ENCODE data around the gene DISP2.

The DISP2 gene

DNA sequence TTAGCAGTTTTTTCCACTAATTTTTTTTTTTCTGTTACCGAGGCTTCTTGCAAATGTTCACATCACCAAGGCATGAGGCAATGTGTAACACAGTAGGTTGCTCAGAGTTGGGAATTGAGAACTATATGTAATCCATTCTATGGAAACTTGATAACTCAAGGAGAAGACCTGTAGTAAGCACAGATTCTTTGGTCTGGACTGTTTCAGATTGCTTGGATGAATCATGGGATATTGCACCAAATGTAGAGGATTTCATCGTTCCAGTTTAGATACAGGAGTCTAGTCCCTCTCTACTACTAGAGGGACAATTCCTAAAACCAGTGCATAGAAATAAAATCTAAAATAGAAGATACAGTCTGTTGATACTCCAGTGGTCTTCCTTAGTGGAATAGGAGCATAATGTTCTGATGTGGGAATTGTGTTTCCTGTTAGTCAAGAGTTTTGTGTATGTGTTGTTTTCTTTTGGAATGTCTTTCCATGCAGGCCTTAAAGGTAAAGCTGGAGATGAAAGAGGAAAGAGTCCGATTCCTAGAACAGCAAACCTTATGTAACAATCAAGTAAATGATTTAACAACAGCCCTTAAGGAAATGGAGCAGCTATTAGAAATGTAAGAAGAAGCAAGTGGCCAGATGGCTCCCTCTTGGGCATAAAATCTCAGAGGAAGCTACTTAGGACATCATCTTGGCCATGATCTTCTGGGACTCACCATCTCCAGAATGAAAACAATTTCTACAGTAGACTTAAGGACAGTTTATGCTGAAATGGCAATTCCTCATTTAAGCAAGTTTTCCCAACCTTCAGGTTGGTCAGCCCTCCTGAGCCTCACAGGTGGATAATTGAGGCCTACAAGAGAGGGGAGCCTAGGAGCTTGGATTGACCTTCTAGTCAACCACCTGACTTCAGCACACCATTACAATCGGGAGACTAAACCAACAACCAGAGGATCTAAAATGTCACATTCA is 35.2 kb downstream of the DISP2 start:
- no peak for DNase-seq

DNA sequence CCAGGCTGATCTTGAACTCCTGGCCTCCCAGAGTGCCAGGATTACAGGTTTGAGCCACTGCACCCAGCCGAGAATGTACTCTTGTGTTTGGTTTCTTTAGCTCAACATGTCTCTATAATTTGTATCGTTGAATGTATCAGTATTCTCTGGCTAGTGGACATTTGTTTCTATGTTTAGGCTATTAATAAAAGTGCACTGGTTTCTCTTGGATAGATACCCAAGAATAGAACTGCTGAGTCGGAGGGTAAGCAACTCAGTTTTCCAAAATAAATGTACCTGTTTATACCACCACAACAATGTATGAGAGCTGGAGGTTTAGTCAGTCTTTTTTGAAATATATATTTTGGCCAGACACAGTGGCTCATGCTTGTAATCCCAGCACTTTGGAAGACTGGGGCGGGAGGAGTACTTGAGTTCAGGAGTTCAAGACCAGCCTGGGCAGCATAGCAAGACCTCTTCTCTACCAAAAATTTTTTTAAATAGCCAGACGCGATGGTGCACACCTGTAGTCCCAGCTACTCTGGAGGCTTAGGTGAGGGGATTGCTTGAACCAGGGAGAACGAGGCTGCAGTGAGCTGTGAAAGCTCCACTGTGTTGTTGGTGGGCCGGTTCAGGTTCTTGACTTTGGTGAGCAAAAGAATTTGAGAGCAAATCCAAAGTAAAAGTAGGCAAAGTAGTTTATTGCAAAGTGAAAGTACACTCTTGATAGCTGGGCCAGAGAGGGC is 39.8 kb downstream of the DISP2 start:
- no peak for DNase-seq

DNA sequence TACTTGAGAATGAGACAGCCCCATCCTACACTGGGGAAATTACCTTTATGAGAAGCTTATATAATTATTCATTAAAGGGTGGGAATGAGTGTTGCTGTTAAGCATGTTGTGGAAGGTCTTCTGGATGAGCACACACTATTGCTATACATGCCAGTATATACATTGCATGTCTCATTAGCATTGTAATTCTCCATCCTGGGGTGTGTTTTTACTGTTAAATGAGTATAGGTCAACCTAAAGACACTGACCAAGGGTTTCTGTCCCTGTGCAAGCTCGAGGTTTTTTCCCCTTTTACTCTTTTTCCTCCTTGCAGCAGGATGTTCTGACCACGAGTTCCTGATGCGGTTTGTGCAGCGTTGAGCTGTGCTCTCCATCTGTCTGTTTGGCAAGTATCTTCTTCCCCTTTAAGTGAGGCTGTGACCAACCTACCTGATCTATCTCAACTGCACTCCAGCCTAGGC is 40.4 kb downstream of the DISP2 start:
- no peak for DNase-seq

DNA sequence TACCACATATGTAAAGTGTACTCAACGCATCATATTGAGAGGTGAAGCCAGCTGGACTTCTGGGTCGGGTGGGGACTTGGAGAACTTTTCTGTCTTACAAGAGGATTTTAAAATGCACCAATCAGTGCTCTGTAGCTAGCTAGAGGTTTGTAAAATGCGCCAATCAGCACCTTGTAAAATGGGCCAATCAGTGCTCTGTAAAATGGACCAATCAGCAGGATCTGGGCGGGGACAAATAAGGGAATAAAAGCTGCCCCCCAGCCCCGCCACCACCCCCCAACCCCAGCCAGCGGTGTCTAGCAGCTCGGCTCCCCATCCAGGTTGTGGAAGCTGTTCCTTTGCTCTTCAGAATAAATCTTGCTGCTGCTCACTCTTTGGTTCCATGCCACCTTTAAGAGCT is 41.4 kb downstream of the DISP2 start:
- DNase-seq, result no peak

DNA sequence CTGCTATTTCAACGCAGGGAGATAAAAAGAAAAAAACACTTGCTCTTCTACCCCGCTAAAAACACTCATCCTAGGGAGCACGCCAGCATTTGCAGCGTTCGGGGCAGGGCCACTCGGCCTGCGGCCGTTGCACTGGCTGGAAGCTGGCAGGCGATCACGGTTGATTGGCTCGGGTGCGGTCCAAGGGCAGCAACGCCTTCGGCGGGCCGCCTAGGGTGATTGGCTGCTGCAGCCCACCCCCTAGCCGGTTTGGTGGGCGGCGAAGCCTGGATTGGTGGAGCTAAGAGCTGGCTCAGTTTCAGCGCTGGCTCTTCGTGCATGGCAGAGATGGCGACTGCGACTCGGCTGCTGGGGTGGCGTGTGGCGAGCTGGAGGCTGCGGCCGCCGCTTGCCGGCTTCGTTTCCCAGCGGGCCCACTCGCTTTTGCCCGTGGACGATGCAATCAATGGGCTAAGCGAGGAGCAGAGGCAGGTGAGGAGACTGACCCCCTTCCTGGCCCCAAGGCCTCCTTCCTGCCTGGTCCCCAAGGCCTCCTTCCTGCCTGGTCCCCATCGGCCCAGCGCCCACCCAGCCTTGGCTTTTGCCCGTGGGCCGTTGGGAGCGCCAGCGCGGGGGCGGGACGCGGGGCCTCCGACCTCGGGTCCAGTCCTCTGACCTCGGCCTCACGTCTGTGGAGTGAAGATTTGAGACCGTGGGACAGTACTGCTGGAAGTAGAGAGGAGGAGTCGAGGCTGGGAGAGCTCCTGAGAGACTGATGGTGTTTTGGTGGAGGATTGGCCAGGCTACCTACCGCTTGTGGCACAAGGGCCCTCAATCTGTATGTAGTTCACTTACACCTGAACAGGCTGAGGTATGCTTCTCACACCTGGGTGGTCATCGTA is 47.7 kb downstream of the DISP2 start, which contains the start of gene IVD:
Gene IVD (plus strand): TSS at position 295 of the 881 bp plus-strand sequence. CDS start 33 bp downstream, at position 328.
- DNase-seq, result peak; percentile 77

DNA sequence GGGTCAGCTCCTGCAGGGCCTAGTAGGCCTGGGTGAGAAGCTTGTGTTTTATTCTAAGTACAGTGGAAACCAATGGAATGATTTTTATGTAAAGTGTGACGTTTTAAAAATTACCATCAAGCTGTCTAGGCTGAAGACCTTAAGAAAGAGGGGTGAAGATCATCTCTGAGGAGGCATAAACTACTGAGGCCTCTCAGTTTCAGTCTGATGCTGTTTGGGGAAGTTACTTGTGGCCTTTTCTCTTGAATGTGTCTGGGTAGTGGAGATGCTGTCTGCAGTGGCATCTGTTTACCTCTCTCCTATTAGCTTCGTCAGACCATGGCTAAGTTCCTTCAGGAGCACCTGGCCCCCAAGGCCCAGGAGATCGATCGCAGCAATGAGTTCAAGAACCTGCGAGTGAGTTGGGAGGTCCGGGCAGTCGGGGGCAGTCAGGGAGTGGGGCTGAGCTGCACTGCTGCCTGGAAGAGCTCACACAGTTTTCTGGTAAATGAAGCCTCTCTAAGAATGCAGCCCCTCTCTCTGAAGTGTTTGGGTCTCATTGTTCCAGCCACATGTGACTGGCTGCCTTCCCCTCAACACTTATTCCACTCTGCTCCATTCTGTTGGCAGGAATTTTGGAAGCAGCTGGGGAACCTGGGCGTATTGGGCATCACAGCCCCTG is 49.4 kb downstream of the DISP2 start:
- no peak for DNase-seq

DNA sequence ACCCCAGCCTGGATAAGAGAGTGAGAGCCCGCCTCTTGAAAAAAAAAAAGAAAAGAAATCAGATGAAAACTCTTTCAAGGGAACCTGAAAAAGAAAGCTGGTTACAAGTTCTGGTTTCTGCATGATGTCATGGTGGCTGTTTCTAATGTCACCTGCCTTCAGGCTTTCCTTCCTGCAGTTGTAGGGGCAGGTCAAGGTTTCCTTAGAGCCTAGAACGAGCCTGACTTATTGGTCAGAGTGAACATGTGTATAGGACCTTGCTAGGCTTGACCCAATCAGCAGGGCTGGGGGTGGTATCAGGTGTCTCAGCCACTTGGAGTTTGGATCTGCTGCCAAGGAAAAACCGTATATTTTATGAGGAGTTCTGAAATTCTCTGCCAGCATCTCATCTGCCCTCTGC is 51.3 kb downstream of the DISP2 start:
- no peak for DNase-seq

DNA sequence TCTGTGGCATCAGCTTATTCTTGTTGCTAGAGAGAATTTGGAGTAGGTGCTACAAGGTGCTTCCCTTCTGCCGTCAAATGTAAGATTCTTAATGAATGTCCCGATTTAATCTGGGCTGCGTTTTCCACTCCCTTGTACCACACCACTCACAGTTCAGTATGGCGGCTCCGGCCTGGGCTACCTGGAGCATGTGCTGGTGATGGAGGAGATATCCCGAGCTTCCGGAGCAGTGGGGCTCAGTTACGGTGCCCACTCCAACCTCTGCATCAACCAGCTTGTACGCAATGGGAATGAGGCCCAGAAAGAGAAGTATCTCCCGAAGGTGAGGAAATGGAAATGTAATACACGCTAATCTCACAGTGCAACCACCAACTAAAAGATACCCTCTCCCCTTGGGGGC is 52.5 kb downstream of the DISP2 start:
- DNase-seq, result no peak

DNA sequence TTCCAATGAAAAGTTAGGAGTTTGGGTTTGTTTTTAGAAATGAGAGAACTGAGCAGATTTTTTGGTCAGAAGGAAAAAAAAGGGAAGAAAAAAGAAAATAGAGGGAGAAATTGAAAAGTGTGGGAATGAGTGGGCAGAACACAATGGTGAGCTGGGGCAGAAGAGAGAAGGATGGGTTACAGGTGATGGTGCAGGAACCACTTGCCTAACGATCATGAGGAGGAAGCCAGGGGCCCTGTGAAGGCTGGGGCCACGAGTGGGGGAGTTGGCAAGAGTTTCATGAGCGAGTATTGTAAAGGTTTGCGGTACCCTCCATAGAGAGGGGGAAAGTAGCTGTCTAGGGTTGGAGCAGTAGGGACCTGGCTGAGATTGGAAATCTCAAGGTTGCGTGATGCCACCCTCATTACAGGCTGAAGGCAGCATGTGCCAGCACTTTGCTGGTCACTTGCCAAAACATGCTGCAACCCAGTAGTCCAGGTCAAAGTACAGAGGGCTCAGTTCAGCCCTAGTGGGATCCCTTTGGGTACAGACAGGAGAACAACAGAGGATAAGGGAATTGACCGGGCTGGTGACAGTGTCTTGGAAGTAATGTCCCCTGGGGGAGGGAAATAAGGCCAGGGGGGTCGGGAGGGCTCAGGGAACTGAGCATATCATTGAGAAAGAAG is 54.2 kb downstream of the DISP2 start:
- DNase-seq, result no peak

DNA sequence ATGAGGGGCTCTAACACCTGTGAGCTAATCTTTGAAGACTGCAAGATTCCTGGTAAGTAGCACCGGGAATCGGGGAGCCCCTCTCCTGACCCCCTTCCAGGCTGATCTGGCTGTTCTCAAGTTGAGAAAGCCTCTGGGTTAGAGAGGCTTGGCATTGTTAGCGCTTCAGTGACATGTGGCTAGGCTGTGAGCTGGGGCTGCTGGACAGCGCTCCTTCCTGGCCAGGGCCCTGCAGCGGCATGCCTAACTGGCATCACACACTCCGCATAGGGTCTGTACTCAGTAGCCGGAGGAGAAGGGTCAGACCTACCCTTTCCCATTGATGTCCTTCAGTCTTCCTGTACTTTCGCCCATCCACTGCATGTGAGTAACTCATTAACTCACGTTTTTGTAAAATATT is 55.0 kb downstream of the DISP2 start:
- DNase-seq, result no peak

DNA sequence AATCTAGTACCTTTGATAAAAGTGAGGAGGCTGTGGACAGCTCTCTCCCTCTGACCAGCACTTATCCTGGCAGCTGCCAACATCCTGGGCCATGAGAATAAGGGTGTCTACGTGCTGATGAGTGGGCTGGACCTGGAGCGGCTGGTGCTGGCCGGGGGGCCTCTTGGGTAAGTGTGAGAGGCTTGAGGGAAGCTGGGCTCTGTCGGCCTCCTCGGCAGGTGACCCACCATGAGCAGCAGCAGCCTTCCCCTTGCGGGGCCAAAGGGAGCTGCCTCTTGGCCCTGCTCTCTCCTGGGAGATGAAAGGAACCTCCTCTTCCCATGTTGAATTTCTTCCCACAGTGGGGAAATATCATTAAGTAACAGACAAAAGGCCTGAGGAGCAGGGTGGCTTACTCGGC is 56.8 kb downstream of the DISP2 start:
- DNase-seq, result no peak

DNA sequence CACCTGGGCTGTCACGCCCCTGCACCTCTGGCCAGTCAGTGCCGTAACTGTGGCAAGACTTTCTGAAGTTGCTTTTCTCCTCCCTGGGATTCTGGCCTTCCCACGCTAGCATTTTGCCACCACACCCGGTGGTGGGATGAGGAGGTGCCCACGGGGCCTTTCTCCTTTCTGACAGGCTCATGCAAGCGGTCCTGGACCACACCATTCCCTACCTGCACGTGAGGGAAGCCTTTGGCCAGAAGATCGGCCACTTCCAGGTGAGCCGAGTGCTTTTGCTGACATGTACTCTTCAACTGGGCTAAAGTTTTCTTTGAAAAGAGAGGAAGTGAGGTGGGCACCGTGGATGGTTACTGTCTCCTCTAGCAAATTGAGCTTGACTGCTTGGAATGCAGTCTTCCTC is 57.2 kb downstream of the DISP2 start:
- DNase-seq, result no peak

DNA sequence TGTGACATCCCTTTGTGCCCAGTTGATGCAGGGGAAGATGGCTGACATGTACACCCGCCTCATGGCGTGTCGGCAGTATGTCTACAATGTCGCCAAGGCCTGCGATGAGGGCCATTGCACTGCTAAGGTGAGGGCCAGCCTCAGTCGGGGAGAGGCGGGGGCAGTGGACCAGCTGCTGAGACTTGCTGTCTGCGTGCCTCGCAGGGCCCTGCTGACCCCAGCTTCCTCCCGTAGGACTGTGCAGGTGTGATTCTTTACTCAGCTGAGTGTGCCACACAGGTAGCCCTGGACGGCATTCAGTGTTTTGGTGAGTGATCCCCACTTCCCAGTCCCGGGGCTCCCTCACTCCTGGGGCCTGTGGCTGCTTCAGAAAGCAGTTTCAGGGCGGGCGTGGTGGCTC is 58.0 kb downstream of the DISP2 start:
- DNase-seq, result no peak

DNA sequence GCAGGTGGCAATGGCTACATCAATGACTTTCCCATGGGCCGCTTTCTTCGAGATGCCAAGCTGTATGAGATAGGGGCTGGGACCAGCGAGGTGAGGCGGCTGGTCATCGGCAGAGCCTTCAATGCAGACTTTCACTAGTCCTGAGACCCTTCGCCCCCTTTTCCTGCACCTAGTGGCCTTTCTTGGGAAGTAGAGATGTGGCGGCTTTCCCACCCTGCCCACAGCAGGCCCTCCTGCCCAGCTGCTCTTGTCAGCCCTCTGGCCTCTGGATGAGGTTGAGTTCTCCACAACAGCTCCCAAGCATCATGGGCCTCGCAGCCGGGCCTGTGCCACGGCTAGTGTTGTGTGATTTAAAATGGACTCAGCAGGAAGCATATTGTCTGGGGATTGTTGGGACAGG is 60.1 kb downstream of the DISP2 start:
- no peak for DNase-seq

DNA sequence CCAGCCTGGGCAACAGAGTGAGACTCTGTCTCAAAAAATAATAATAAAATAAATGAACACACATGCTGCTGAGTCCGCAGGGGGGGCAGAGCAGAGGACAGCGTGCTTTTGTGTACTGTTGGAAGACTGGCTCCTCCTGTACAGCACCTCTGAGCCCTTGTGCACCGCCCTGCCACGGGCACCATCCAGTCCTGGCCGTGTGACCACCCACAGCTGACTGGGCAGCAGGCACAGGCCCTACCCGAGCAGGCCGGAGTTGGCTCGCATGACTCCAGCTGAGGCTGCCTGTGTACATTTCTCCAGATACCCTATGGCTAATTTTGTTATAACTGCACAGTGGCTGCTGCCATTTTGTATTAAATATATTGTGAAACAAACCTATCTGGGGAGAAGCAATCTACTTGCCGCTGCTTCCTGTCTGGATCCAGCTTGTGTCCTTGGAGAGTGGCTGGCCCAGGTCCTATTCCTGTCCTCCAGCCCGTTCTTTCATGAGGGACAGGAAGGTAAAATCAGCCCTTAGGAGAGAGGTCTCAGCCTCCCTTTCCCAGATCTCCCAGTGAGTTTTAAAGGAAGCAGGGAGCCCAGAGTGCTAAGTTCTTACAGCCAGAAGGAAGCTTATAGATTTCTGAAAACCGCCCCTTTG is 62.2 kb downstream of the DISP2 start:
- DNase-seq, result no peak

DNA sequence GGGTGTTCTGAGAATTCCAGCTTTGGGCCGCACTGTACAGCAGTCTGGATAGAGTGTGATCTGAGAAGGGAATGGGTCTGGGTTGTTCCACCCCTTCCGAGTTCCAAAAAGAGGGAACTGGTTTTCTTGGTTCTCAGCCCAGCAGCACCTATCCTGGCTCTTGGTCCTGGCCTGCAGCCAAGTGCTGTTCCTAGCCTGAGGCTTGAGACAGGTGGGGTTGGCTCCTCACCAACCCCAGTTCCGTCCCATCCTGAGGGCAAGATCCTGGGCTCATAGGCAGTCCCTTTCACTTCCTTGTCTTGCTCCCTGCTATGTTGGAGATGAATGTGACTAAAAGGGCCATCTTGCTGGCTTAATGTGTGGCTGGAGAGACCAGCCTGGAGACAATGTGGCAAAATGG is 62.8 kb downstream of the DISP2 start:
- no peak for DNase-seq

DNA sequence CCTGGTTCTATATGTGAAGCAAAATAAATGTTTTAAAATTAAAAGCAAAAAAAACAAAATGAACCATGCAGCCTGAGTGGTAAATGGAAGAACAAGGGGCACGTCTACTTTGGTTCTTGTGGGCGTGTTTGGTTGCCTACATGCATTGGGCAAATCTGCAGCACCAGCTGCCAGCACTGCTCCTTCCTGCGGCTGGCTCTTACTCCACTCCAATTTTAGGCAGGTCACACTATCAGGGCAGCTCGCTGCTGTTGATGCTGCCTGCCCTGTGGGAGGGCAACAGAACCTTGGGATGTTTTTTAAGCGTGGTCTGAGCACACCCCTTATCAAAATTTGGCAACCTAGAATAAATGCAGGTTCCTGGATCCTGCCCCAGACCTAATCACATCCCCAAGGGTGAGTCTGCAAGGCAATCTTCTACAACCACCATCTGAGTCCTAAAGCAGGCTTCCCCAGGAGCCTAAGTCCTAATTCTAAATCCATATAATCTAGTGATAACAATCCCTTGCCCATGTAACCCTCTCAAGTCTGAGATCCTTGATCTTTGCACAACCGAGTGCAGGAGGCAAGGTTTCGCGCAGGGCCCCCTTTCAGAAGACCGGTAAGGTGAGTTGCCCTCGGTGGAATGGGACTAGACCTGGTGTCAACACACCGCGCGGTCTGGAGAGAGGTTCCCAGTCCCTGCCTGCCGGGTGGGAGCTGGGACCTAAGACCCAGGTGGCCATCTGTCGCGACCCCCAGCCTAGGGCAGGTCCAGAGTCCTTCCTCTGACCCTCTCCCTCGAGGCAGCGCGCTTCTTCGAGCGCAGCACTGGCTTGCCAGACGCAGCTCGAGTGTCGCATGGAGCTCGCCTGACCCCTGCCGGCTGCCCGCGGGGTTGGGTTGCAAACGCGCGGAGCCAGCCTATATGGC is 63.5 kb downstream of the DISP2 start:
- peak; percentile 72 for DNase-seq

DNA sequence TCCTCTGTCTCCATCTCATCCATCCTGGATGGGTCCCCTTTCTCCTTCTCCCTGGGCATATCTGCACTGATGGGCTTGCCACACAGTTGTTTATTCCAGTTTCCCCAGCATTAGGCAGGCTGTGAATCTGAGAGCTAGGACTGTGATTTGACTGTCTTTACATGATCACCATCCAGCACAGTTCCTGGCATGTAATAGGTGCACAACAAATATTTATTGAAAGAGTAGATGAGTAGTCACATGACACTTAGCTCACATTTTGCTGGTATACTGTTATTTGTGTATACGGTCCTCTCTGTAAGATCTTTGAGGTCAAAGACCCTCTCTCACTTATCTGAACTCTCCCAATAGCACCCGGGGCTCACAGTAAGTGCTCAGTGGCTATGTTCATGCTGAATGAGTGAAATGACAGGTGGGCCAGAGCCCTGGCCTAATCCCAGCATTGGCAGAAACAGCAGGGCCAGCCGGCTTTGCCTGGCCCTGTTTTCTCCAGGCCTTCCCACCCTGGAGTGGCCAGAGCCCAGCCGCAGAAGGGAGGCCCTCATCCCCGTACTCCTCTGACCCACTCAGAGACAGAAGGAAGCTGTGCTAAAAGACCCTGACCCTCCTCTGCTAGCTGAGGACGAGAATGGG is 66.6 kb downstream of the DISP2 start:
- DNase-seq, result no peak

DNA sequence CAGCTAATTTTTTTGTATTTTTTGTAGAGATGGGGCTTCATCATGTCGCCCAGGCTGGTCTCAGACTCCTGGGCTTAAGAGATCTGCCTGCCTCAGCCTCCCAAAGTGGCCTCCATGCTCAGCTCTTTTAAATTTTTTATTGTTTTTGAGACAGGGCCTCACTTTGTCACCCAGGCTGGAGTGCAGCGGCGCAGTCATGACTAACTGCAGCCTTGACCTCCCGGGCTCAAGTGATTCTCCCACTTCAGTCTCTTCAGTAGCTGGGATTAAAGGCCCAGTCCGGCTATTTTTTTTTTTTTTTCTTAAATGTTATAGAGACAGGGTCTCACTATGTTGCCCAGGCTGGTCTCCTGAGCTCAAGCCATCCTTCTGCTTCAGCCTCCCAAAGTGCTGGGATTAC is 67.7 kb downstream of the DISP2 start:
- no peak for DNase-seq

DNA sequence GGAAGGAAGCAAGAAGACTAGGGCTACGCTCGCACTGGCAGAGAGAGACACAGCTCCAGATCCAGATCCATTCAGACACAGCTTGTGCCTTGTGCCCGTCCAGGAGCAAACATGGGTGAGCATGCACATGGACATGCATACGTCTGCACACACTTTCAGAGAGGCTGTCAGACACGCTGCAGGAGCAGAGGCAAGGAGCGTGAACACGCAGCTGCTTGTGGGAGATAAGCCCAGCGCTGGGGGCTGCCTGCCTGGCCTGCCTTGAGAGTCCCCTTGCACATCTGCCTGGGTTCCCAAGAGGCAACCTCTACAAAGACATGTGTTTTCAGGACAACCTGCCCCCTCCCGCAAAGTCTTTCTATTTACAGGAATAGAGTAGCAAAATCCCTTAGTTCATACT is 69.2 kb downstream of the DISP2 start:
- DNase-seq, result no peak
